ENCODE measurements around the gene KRT72.

Gene KRT72

DNA sequence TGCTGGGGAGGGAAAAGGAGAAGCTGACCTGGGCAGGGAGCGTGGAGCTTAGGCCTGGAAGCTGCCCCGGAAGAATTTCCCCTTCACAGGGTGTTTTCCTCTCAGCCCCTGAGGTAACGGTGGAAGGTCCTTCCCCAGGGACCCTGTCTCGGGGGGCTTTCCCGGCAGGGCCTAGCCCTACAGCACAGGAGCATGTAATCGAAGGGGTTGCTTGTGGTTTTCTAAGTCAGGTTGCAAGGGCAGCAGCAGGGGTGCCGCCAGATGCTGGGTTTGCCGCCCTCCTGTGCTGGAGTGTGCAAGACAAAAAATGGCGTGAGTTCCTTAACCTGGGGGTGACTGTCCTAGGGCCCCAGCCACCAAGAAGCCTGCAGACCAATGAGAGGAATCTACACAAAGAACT lies 26.0 kb downstream of the KRT72 start:
- DNase-seq, result no peak

DNA sequence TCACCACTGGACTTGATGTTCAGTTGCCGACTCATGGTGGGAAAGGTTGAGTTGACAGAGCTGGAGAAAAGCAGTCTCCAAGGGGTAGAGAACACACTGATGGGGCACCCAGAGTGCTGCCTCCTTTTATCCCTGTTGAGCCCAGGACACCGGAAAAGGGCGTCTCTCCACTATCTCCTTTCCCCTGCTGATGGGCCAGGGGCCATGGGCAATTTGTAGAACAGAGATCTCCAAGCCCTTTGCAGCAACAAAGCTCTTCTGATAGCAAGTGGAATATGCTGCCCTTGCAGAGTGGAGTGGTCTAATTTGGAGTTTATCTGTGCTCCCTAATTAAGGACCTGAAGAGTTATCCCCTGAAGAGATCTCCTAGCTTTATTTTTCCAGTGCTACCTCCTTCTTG lies 27.5 kb downstream of the KRT72 start, which contains the start of gene KRT74:
Gene KRT74, minus strand, starts transcription at position 101 of the 400 bp plus-strand sequence. Its CDS starts 66 bp downstream, at position 35.
- DNase-seq, result no peak

DNA sequence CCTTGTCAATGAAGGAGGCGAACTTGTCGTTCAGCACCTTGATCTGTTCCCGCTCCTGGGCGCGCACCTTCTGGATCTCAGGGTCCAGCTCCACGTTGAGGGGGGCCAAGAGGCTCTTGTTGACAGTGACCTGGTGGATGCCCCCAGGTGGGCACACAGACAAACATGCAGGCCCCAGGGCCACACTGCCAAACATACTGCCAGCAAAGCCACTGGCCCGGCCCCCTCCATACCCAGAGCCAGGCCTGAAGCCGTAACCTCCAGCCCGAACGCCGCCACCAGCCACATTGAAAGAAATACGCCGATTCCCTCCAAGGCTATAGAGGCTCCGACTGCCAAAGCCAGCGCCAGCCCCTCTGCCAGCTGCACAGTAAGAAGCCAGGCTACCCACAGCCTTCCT lies 28.0 kb downstream of the KRT72 start:
- DNase-seq, result no peak

DNA sequence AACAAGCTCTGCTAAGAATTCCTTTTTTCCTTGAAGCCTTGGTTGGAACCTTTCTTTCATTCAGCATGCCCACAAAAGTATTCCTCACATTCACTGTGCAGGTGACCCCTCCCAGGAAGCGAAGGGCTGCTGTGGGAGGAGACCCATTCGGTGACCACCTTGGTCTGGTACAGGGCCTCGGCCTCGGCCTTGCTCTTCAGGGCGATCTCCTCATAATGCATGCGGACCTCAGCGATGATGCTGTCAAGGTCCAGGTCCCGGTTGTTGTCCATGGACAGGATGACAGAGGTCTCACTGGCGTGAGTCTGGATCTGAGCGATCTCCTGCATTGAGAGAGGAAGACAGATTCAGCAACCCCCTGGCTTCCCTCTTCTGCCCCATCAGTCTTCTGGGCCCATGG lies 30.8 kb downstream of the KRT72 start:
- no peak for DNase-seq

DNA sequence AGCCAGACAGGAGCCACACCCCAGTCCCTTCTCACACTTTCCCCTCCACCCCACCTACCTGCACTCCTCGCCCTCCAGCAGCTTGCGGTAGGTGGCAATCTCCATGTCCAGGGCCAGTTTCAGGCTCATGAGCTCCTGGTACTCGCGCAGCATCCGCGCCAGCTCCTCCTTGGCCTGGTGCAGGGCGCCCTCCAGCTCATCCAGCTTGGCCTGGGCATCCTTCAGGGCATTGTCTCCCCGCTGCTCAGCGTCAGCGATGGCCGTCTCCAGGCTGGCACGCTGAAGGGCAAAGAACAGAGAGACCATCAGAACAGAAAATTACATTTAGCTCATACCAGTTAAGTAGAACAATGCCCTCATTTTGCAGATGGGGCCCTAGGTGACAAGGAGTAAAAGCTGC lies 33.2 kb downstream of the KRT72 start:
- DNase-seq, result no peak

DNA sequence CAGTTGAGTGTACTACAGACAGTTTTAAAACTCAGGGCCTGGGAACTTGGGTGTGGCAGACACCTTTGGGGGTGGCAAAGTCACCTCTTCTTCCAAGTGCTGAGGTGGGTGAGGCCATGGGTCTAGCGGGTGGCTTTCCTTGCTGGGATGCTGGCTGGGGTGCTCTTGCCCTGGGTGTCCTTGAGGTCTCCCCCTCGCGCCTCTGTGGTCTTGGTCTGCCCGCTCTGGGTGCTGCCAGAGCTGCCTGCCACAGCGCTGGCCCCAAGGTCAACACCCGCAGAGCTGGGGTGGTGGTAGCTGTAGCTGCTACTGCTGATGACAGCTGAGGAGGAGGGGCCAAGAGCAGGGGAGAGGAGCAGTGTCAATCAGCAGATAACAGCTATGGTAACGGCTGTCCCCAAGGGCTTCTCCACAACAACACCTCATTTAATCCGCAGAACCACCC lies 34.4 kb downstream of the KRT72 start:
- DNase-seq, result peak; percentile 11

DNA sequence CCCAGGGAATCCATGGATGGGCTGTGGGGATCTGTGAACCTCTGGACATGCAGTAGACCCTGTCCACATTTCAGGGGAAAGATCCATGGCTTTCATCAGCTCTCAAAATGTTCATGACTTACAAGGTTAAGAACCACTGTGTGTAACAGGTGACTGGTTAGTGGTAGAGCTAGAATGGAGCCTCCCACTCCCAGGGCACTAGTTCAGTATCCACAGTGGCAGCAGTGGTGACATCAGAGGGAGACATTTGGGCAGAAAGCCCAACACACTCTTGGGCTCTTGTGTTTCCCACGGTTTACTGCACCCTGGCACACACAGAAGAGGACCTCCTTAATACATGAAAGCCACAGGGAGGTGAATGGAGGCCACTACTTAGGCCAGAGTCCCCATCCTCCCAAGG lies 36.7 kb downstream of the KRT72 start:
- no peak for DNase-seq

DNA sequence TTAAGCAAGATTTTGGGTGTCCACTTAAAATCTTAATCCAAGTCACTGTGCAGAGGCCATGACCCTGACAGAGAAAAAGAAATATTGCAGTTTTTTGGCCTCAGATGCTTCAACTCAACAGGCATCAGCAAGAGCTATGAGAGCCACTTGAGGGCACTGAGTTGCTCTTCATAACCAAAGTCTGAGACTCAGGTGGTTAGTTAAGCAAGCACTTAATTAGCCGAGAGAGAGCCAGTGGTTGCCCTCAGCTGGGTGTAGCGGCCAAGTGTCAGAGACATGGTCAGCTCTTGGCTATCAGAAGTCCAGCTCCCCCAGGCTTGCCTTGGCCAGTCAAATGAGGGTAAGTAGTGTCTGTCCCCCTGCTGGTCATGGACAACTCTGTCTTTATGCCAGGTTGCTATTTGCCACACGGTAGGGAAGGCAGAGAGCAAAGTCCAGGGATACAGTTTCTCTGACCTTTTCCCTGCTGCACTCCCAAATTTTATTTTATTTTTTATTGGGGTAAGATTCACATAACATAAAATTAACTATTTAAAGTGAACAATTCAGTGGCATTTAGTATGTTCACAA lies 39.3 kb downstream of the KRT72 start:
- DNase-seq, result no peak

DNA sequence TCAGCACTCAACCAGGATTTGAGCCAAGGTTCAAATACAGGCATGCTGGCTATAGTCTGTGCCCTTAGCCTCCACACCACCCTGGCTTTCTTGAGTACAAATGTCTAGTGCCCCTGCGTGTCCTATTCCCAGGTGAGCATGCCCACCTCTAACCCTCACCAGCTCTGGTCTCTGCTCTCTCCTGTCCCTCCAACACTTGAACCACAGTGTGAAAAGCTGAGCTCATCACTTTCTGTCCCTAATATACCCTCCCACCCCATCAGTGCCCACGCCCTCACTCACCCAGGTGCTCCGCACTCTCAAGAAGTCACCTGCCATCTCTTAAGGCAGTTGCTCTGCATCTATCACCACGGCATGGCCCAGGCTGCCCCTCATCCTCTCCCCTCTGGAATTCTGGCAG lies 41.3 kb downstream of the KRT72 start:
- DNase-seq, result no peak

DNA sequence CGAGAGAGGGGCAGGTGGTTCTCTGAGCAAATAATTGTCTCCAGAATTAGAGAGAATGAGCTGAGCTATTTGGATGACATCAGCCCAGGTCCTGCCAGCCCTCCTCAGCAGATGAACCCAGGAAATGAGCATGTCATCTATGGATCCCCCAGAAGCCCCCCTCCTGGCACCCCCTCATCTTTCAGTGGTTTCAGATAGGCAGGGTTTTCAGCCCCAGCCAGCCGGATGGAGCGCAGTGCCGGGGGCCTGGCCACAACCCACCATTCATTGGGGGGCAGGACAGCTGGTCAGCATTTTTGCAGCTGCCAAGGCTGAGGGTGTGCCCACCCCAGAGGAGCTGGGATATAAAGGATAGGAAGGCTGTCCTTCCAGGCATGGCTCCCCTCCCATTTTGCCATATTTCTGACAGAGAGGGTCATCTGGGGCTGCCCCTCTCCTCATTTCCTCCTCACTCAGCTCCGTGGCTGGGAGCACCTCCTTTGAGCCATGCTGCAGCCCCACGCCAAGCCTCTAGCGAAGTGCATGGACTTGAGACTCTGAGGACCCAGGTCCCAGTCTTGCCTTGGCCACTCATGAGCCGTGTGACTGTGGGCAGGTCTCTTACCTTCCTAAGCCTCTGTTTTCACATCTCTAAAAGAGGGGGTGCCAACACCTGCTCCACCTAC lies 42.4 kb downstream of the KRT72 start:
- no peak for DNase-seq

DNA sequence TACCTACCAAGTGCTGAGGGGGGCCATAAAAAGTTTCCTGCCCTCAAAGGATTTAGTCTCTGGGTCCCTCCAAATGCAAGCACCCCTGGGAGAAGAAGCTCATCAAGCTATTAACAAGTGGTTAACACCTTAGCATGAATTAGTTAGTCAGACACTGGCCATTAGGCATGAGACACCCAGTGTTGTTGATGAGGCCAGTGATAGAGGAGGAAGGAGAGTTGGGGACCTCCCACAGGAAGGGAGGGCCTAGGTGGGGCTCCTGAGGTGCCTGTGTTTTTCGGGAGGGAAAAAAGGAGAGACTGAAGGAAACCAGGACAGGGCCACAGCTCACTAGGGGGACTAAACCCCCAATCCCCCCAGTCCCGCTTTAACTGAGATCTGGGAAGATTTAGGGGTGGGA lies 43.8 kb downstream of the KRT72 start:
- DNase-seq, result no peak

DNA sequence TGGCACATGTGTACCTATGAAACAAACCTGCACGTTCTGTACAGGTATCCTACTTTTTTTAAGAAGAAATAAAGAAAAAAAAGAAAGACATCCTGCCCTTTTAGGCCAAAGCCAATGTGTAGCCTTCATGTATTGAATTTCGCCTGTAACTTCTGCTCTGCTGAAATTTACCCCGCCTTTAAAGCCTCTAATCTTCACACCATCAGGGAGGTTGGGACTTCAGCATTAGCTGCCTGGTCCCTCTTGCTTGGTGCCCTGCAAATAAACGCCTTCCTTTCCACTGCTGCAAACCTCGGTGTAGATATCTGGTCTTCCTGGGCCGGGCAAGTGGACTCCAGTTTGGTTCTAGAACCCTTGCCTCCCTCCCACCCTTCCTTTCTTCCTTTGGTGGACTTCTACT lies 45.7 kb downstream of the KRT72 start:
- no peak for DNase-seq

DNA sequence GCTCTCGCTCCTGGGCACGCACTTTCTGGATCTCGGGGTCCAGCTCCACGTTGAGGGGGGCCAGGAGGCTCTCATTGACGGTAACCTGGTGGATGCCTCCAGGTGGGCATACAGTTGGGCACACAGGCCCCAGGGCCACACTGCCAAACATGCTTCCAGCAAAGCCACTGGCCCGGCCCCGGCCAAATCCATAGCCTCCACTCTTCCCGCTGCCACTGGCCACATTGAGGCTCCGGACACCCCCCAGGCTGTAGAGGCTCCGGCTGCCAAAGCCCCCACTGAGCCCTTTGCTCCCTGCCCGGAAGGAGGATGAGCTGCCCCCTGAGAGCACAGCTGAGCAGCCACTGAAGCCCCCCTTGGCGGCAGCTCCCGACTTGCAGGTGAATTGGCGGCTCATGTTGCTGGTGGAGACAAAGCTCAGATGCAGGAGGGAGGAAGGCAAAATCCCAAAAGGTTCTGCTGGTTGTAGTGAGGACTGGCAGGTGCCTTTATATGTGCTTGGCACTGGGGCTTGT lies 48.5 kb downstream of the KRT72 start, which contains the start of gene KRT71:
Gene KRT71, minus strand, starts transcription at position 465 of the 515 bp plus-strand sequence. Its CDS starts 68 bp downstream, at position 397.
- DNase-seq, result no peak

DNA sequence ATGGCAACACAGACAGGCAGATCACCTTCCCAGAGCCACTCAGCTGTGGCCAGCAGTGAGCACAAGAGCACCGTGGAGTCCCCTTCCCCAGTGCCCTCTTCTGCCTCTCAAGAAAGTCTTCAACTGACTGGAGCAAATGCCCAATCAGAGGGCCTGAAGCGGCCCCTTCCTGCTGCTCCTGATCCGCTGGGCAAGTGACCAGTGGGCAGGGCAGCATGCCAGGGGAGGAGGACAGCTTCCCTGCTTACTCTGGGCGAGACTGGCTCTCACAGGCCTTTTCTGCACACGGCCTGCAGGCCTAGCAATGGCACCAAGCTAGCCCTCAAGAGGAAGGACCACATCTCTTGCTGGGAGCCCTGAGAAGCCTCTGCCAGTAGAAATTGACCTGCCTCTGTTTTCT lies 49.2 kb downstream of the KRT72 start:
- no peak for DNase-seq

DNA sequence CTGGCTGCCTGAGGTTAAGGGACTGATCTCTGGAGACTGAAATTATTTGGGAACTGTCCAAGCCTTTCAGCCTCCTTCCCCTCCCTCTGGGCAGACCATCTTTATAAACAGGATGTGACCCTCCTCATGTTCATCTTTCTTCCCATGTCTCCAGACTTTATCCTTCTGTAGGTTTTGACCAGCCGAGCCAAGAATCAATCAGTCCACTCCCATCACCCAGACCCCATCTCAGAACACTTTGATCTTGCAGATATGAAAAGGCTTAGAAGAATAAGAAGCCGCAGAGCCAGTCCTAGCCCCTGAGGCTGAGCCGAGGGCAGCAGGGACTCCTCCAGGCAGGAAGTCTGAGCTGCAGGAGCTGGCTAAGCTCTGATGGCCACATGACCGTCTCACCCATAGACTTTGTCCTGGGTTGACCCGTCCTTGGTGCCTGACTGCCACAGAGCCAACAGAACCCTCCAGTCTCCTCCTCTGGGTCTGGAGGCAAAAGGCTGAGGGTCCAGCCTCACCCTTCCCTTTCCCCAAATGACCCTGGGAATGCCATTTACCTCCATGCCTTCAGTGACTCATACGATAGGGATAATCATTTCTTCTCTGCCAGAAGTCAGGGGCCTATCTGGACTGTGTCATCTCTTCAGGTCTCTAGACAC lies 49.9 kb downstream of the KRT72 start:
- DNase-seq, result no peak

DNA sequence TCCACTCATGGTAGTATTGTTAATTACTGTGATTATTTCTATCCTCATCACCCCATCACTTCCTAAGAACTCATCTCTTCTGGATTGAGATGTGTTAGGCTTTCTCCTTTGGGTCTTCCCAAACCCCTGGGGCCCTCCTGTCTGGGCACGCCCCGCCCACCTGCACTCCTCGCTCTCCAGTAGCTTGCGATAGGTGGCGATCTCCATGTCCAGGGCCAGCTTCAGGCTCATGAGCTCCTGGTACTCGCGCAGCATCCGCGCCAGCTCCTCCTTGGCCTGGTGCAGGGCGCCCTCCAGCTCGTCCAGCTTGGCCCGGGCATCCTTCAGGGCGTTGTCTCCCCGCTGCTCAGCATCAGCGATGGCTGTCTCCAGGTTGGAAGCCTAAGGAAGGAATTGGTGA lies 55.1 kb downstream of the KRT72 start:
- no peak for DNase-seq

DNA sequence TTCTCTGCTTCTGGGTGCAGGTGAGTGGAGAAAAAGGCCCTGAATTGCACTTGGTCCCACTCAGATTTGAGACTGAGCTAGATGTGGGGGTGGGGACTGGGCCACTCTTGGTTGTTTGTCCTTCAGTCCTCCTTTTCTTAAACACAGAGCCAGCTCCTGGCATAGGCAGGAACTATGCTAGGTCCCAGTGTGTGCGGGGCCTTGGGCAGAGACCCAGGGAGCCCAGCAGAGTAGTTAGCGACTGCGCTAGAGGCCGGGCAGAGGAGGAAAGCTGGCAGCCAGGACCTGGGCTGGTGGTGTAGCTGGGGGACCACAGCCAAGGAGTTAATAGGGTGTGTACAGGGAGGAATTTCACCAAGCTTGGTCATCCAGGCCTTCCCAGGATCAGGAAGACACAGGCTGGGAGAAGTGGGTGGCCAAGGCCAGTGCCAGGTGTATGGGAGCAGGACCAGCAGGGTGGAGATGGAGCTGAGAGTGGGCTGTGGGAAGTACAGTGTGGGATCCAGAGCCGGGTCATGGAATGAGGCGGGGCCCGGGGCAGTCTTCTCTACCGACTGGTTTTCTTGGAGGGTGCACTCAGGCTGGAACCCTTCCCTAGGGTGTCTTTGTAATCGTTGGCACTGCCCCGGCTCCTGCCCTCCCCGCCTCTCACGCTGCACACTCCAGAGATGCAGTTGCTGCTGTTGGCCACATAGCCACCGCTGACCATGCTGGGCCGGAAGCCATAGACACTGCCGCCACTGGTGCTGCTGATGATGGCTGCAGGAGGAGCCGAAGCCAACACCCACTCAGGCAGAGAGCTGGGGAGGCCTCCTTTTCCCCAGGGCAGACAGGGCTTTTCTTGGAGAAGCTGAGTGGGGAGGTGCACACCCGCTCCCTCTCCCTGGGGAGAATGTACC lies 57.0 kb downstream of the KRT72 start:
- DNase-seq, result no peak

DNA sequence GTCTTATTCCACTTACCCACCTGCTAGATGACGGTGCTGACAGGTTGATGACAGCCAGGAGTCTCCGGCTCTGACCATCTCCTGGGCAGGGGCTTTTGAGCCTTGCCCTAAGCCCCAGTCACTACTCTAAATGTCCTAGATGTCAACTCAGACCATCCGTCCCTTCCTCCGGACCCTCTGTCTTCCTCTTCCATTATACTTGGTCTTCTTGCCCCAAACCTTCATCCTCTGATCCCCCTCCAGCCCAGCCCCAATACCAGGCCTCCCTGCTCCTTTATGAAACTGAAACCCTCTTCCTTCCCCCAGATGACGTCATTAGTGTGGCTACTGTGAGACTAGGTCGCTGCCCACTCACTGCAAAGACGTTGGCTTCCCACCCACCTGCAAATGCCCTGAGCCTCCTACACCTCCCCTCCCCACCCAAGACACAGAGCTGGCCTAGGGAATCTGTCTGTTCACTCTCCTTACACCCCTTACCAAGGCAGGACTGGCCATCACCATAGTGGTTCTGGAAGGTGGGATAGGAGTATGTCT lies 58.4 kb downstream of the KRT72 start:
- no peak for DNase-seq

DNA sequence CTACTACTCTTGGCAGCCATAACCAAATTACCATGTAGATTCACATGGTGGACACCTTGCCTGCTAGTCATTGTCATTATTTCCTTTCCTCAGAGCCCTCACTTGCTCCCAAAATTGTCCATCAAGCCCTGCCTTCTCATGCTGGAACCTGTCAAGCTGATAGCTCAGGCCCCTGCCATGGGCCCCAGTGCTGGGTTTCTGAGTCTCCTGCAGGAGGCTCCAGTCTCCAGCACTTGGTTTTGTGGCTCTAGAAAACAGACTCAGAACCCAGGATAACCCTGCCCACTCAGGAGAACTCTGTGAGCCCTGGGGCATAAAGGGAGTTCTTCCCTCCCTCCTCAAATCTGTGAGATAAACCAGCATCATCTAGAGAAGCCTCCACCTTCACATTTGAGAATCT lies 59.1 kb downstream of the KRT72 start:
- DNase-seq, result no peak

DNA sequence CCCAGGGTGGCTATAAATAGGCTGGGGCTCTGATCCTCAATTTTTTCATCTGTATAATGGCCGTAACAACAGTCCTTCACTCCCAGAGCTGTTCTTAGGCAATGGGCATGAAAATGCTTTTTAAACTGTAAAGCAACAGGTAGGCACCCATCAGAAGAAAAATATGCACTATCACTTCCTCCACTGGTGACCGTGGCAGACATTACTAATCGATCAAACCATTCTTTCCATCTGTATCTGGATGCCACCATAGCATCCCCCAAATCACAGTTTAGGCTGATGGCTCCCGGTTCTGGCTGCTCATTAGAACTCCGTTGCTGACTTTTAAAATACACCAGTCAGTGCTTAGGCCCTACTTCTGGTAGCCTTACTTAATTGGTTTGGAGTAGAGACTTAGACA lies 59.6 kb downstream of the KRT72 start:
- DNase-seq, result no peak

DNA sequence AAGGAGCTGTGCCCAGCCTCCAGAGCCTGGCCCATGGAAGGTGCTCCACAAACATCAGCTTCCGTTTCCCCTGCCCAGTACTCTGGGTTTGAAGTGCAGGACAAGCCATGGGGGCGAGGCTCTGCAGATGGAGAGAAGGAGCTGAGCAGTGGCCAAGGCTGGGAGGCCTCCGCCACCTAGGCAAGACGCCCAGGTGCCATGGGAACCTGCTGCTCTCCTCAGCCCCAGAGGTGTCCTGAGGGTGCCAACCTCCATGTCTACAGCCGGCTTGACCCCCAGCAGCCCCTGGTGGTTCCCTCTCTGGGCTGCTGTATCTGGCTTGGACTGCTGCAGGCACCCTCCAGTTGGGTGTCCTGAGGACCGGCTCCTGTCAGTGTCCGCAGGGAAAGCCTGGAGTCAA lies 60.7 kb downstream of the KRT72 start:
- no peak for DNase-seq

DNA sequence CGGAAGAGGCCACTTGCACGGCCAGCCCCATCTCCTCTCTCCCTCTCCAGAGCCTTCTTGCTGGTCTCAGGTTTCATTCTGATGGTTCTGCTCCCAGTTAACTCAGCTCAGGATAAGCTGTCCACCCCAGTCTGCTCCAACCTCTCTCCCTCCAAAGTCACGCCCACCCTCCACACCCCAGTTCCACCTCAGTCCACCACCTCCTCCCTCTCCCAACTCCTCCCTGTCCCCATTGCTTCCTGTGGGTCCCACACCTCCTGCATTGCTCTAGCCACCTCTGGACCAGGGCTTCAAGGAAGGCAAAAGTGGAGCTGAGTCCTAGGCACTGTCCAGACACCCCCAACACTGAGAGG lies 61.5 kb downstream of the KRT72 start:
- DNase-seq, result no peak
